MM.1S (cell line): Measurements from ENCODE around the gene ATXN1.

Source experiments
- CTCF ChIP-seq: fragments of 300-600 bp; sonication (generic); IDR thresholded peaks from 2 replicates; pipeline ENCODE4 v1.5.1; 2016; ENCODE audit warnings: antibody characterized with exemption, low read length, mixed read lengths
- EZH2 ChIP-seq: fragments of 300-600 bp; sonication (generic); optimal IDR thresholded peaks from 2 replicates; pipeline ENCODE3; 2017; ENCODE audit warnings: low read depth, mild to moderate bottlenecking, antibody characterized with exemption, low read length, mixed read lengths
- EZH2phosphoT487 ChIP-seq: fragments of 300-600 bp; sonication (generic); IDR thresholded peaks from 2 replicates; pipeline ENCODE4 v1.6.1; 2018; ENCODE audit warnings: antibody characterized with exemption, low read length

GRCh38 chr6:16257999-16258708 is 503.1 kb downstream of the ATXN1 start:
- TF ChIP-seq CTCF, result no peak
- TF ChIP-seq EZH2, result no peak
- TF ChIP-seq EZH2phosphoT487, result no peak
